Measurements from ENCODE around the gene CLSTN2.

The CLSTN2 gene

DNA sequence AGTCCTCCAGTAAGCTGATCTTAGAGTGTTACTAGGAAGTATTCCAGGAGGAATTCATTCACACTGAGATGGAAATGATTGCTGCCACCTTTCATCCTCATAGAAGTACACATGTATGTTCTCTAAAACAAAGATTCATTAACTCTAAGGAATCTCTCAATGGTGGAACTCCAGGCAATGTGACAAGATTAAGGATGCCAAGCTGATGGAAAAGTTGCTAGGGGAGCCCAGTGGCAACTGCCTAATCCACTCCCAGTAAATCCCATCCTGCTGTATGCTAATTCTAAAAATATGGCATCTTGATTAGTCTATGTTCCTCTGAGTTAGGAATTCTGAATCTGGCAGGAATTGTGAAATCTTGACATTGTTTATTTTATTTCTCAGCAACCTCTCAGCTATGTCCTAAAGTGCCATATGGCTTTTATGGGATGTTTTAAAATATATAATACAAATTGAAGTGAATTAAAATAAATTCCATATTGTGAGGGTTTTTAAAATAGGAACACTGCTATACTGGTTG lies 532.9 kb downstream of the CLSTN2 start:
- Histone ChIP-seq H3K4me3 (ENCODE audit: low read length) (no peak overlapping the region), H3K27me3 (ENCODE audit: control insufficient read depth, insufficient read depth, low read length) (no peaks in the 10 kb centered on the region), H3K27ac (ENCODE audit: low read length) (no peak overlapping the region), H3K4me1 (ENCODE audit: control insufficient read depth, insufficient read depth, low read length) (peaks cover 2% of the 10 kb centered on the region; the same call in 1 of the 2 replicates), H3K36me3 (ENCODE audit: control insufficient read depth, insufficient read depth, low read length) (no peaks in the 10 kb centered on the region), H3K9me3 (ENCODE audit: control insufficient read depth, insufficient read depth, low read length) (no peaks in the 10 kb centered on the region)
- DNase-seq (ENCODE audit: low read depth, low spot score), result no peak

DNA sequence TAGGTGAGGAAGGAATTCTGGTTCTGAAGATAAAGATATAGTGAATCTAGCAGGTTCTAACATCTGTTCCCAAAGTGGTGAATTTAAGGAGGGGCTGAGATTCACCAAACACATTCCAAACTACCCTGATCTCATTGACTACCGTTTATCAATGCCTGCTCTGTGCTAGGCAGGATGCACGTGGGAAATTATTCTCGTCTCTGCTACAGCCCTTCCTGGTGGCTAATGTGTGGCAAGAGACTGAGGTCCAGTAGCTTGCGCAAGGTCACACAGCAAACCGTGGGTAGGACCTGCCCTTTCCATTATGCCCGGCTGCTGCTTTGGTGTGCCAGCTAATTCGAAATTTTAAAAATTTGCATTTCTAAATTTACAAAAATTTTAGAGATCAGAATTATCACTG lies 533.4 kb downstream of the CLSTN2 start:
- H3K4me3 ChIP-seq (ENCODE audit: low read length), result no peak overlapping the region
- H3K27me3 ChIP-seq (ENCODE audit: control insufficient read depth, insufficient read depth, low read length), result no peaks in the 10 kb centered on the region
- no CpG with 5 or more reads among the region's 7 CpGs for WGBS (ENCODE audit: insufficient coverage, insufficient read length)
- no peak for DNase-seq (ENCODE audit: low read depth, low spot score)
- H3K36me3 ChIP-seq (ENCODE audit: control insufficient read depth, insufficient read depth, low read length), result no peaks in the 10 kb centered on the region
- no peaks in the 10 kb centered on the region for H3K9me3 ChIP-seq (ENCODE audit: control insufficient read depth, insufficient read depth, low read length)
- H3K4me1 ChIP-seq (ENCODE audit: control insufficient read depth, insufficient read depth, low read length), result peaks cover 2% of the 10 kb centered on the region; the same call in 1 of the 2 replicates
- no peak overlapping the region for H3K27ac ChIP-seq (ENCODE audit: low read length)

GRCh38 chr3:140469491-140469890 lies 534.5 kb downstream of the CLSTN2 start:
- no peak for DNase-seq (ENCODE audit: low read depth, low spot score)
- H3K27me3 ChIP-seq (ENCODE audit: control insufficient read depth, insufficient read depth, low read length), result no peaks in the 10 kb centered on the region
- H3K36me3 ChIP-seq (ENCODE audit: control insufficient read depth, insufficient read depth, low read length), result no peaks in the 10 kb centered on the region
- WGBS (ENCODE audit: insufficient coverage, insufficient read length), result no CpG with 5 or more reads among the region's 4 CpGs
- no peaks in the 10 kb centered on the region for H3K9me3 ChIP-seq (ENCODE audit: control insufficient read depth, insufficient read depth, low read length)
- H3K4me3 ChIP-seq (ENCODE audit: low read length), result no peak overlapping the region
- H3K27ac ChIP-seq (ENCODE audit: low read length), result no peak overlapping the region
- peaks cover 2% of the 10 kb centered on the region; the same call in 1 of the 2 replicates for H3K4me1 ChIP-seq (ENCODE audit: control insufficient read depth, insufficient read depth, low read length)

DNA sequence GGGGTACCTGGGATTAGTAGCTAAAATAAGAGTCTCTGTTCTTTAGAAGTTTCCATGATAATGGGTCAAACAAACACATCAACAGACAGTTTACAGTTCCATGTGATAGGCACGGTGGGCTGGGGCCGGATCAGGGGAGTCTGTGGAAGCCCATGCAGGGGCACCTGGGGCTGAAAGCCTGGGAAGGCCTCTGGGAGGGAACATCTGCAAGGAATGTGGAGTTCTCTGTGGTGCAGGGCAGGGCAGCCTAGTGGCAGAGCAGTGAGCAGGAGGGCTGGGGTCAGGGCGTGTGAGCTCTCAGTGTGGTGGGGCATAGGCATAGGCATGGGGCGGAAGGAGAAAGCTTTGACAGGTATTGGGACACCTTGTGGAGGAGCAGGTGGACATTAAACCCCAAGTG lies 535.2 kb downstream of the CLSTN2 start:
- Histone ChIP-seq H3K27me3 (ENCODE audit: control insufficient read depth, insufficient read depth, low read length) (no peaks in the 10 kb centered on the region), H3K9me3 (ENCODE audit: control insufficient read depth, insufficient read depth, low read length) (no peaks in the 10 kb centered on the region), H3K36me3 (ENCODE audit: control insufficient read depth, insufficient read depth, low read length) (no peaks in the 10 kb centered on the region), H3K4me1 (ENCODE audit: control insufficient read depth, insufficient read depth, low read length) (peaks cover 2% of the 10 kb centered on the region; the same call in 1 of the 2 replicates), H3K4me3 (ENCODE audit: low read length) (no peak overlapping the region), H3K27ac (ENCODE audit: low read length) (no peak overlapping the region)
- no peak for DNase-seq (ENCODE audit: low read depth, low spot score)
- no CpG with 5 or more reads among the region's 4 CpGs for WGBS (ENCODE audit: insufficient coverage, insufficient read length)

GRCh38 chr3:140470962-140471361 lies 536.0 kb downstream of the CLSTN2 start:
- no peaks in the 10 kb centered on the region for H3K27me3 ChIP-seq (ENCODE audit: control insufficient read depth, insufficient read depth, low read length)
- H3K4me3 ChIP-seq (ENCODE audit: low read length), result no peak overlapping the region
- DNase-seq (ENCODE audit: low read depth, low spot score), result no peak
- WGBS (ENCODE audit: insufficient coverage, insufficient read length), result no CpG with 5 or more reads among the region's 2 CpGs
- peaks cover 2% of the 10 kb centered on the region; the same call in 1 of the 2 replicates for H3K4me1 ChIP-seq (ENCODE audit: control insufficient read depth, insufficient read depth, low read length)
- no peaks in the 10 kb centered on the region for H3K9me3 ChIP-seq (ENCODE audit: control insufficient read depth, insufficient read depth, low read length)
- H3K27ac ChIP-seq (ENCODE audit: low read length), result no peak overlapping the region
- H3K36me3 ChIP-seq (ENCODE audit: control insufficient read depth, insufficient read depth, low read length), result no peaks in the 10 kb centered on the region

DNA sequence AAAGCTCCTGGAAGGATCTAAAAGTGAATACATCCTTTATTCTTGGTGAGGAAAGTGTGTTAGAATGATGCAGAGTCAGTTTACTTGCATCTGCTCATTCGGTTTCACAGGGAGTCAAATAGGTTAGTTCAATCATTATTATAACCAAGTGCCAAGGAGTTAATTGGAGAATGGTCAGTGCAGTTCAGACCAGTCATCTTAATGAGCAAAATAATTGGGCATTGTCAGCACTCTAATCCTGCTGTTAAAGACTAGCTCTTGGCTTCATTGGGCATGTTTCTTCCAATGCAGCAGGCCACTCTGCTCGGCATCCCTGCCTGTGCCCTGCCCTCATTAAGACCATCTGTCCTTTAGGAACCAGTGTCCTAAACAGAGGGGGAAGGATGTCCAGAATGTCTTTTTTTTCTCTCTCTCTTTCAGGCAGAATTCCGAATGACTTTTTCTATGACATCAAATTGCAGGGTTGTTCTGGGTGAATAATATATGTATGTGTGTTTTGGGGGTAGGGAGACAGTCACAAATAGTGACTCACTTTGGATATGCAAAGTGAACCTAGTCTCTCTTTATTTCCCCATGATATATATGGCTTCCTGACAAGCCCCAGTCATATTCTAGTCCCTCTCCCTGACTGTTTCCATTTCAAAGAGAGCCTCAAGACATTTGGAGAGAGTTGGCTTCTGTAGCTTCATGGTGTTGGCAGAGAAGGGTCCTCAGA lies 537.5 kb downstream of the CLSTN2 start:
- no CpG with 5 or more reads among the region's 3 CpGs for WGBS (ENCODE audit: insufficient coverage, insufficient read length)
- Histone ChIP-seq H3K36me3 (ENCODE audit: control insufficient read depth, insufficient read depth, low read length) (no peaks in the 10 kb centered on the region), H3K27me3 (ENCODE audit: control insufficient read depth, insufficient read depth, low read length) (no peaks in the 10 kb centered on the region), H3K4me3 (ENCODE audit: low read length) (no peak overlapping the region), H3K9me3 (ENCODE audit: control insufficient read depth, insufficient read depth, low read length) (no peaks in the 10 kb centered on the region), H3K4me1 (ENCODE audit: control insufficient read depth, insufficient read depth, low read length) (peaks cover 2% of the 10 kb centered on the region; the same call in 1 of the 2 replicates), H3K27ac (ENCODE audit: low read length) (no peak overlapping the region)
- no peak for DNase-seq (ENCODE audit: low read depth, low spot score)

DNA sequence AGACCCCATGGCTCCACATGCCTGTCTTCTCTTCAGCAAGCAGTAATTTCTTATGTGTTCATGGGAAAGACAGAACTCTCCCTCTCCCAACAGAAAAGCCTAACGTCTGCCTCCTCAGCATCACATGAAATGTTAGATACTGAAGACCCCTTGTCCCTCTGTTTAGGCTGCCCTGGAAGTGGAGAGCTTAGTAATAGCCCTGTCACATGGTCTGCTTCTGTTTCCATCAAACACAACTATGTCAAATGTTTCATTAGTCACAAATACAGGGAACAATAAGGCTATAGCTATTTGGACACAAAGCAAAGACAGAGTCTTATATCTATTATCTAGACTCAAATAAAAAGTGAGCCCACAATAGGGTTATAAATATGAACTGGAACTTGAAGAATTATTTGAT lies 552.6 kb downstream of the CLSTN2 start:
- Histone ChIP-seq H3K4me1 (ENCODE audit: control insufficient read depth, insufficient read depth, low read length) (no peaks in the 10 kb centered on the region), H3K4me3 (ENCODE audit: low read length) (no peak overlapping the region), H3K27ac (ENCODE audit: low read length) (no peak overlapping the region), H3K36me3 (ENCODE audit: control insufficient read depth, insufficient read depth, low read length) (no peaks in the 10 kb centered on the region), H3K27me3 (ENCODE audit: control insufficient read depth, insufficient read depth, low read length) (no peaks in the 10 kb centered on the region), H3K9me3 (ENCODE audit: control insufficient read depth, insufficient read depth, low read length) (no peaks in the 10 kb centered on the region; the same call in 1 of the 2 replicates)
- no CpG with 5 or more reads among the region's 1 CpG for WGBS (ENCODE audit: insufficient coverage, insufficient read length)
- no peak for DNase-seq (ENCODE audit: low read depth, low spot score)

- Histone ChIP-seq H3K9me3 (ENCODE audit: control insufficient read depth, insufficient read depth, low read length) (no peaks in the 10 kb centered on the region), H3K27ac (ENCODE audit: low read length) (no peak overlapping the region), H3K27me3 (ENCODE audit: control insufficient read depth, insufficient read depth, low read length) (no peaks in the 10 kb centered on the region), H3K4me3 (ENCODE audit: low read length) (no peak overlapping the region), H3K36me3 (ENCODE audit: control insufficient read depth, insufficient read depth, low read length) (no peaks in the 10 kb centered on the region), H3K4me1 (ENCODE audit: control insufficient read depth, insufficient read depth, low read length) (no peaks in the 10 kb centered on the region)
- no CpG with 5 or more reads among the region's 1 CpG for WGBS (ENCODE audit: insufficient coverage, insufficient read length)
- DNase-seq (ENCODE audit: low read depth, low spot score), result no peak
Observed at GRCh38 chr3:140493271-140493670, 558.3 kb downstream of the CLSTN2 start.

- H3K27me3 ChIP-seq (ENCODE audit: control insufficient read depth, insufficient read depth, low read length), result no peaks in the 10 kb centered on the region
- no peaks in the 10 kb centered on the region for H3K36me3 ChIP-seq (ENCODE audit: control insufficient read depth, insufficient read depth, low read length)
- H3K4me3 ChIP-seq (ENCODE audit: low read length), result no peak overlapping the region
- DNase-seq (ENCODE audit: low read depth, low spot score), result no peak
- no peak overlapping the region for H3K27ac ChIP-seq (ENCODE audit: low read length)
- no peaks in the 10 kb centered on the region for H3K4me1 ChIP-seq (ENCODE audit: control insufficient read depth, insufficient read depth, low read length)
- no peaks in the 10 kb centered on the region for H3K9me3 ChIP-seq (ENCODE audit: control insufficient read depth, insufficient read depth, low read length)
- WGBS (ENCODE audit: insufficient coverage, insufficient read length), result no CpG with 5 or more reads among the region's 2 CpGs
Observed at GRCh38 chr3:140494970-140495369, 560.0 kb downstream of the CLSTN2 start.

DNA sequence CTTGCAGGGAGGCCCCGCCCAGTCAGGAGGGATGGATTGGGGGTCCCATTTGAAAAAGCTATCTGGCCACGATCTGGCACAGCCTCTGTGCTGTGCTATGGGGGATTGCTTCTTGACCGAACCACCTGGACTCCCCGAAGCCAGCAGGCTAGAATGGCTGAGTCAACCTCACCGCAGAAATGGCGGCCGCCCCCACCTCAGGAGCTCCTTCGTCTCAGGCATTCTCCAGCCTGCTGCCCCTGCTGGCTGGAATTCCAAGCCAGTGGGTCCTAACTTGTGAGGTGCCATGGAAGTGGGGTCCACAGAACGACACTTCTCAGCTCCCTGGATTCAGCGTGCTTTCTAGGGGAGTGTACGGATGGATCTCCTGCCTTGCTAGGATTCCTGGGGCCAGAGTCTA lies 562.3 kb downstream of the CLSTN2 start:
- no peak overlapping the region for H3K4me3 ChIP-seq (ENCODE audit: low read length)
- no peaks in the 10 kb centered on the region for H3K4me1 ChIP-seq (ENCODE audit: control insufficient read depth, insufficient read depth, low read length)
- no peak overlapping the region for H3K27ac ChIP-seq (ENCODE audit: low read length)
- no CpG with 5 or more reads among the region's 11 CpGs for WGBS (ENCODE audit: insufficient coverage, insufficient read length)
- no peaks in the 10 kb centered on the region for H3K9me3 ChIP-seq (ENCODE audit: control insufficient read depth, insufficient read depth, low read length)
- no peaks in the 10 kb centered on the region for H3K36me3 ChIP-seq (ENCODE audit: control insufficient read depth, insufficient read depth, low read length)
- DNase-seq (ENCODE audit: low read depth, low spot score), result no peak
- no peaks in the 10 kb centered on the region for H3K27me3 ChIP-seq (ENCODE audit: control insufficient read depth, insufficient read depth, low read length)

Data from iPS DF 6.9 (cell line).